Left cardiac atrium (tissue), 4 donors: ENCODE results near the gene EDA. TPM values are rescaled to one million over a fixed set of nuclear protein-coding genes. Genes with fewer than 3 reads are reported as not detected.

Source experiments
- ATAC-seq, 2 donors: fragments of 200-7000 bp; cut with Tn5 transposase; one replicate each; pipeline ENCODE4 v1.9.1; 2020; ENCODE audit warnings: mild to moderate bottlenecking in 2 of 2, moderate library complexity in 2 of 2
- DNase-seq: peaks from one replicate; pipeline ENCODE4 v3.0.0-alpha.2; 2020
- intact Hi-C, 2 donors: fragments of 100-400 bp; cut with DNase I; formaldehyde crosslinking; loops; one replicate each; pipeline versions ENCODE4 v1.14.1 to v1.15.1; 2022 to 2023
- total RNA-seq, 2 donors: library from RNA; stranded (reverse); fragmentation: NEBNext Ultra II Directional; extraction: Animal tissue kit (Norgen Biotek cat#: 25700); gene quantifications; one replicate each; pipeline ENCODE4 v1.2.1, GENCODE V29; 2021
- donor health status: DM: no; HTN: yes; CAD: no.
- donor health status: DM: no; HTN: yes; CAD: no; lungs with severe emphysema.
- donor health status: DM: yes; HTN: yes; CAD: no.
- donor health status: Dilated cardiomyopathy.

Gene EDA
- total RNA-seq, 2 donors from 2014 or later, result 13.7 to 17.5 TPM

DNA sequence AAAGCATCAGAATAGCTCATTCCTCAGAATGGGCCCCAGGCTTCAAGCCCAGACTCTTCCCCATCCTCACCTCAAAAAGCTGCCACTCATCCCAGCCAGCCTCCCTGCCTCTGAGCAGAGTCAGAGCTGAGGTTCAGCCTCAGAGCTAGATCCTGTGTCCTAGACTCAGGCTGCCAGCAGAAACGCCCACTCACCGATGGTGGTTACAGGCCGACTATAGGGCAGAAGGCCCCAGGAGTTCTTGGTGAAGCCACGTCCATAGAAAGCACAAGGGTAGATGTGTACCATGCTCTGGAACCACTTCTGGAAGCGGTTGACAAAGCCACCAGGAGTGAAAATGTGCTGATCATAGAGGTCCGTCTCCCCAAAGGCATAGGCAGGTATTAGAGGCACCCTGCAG is 426.1 kb downstream of the EDA start:
- DNase-seq, result no peak
- intact Hi-C loops, result loop anchor here in 1 of 2 donors (5.0 kb wide), 1 partner anchor 45 kb away; no protein-coding TSS in a partner anchor
- no peak for ATAC-seq

DNA sequence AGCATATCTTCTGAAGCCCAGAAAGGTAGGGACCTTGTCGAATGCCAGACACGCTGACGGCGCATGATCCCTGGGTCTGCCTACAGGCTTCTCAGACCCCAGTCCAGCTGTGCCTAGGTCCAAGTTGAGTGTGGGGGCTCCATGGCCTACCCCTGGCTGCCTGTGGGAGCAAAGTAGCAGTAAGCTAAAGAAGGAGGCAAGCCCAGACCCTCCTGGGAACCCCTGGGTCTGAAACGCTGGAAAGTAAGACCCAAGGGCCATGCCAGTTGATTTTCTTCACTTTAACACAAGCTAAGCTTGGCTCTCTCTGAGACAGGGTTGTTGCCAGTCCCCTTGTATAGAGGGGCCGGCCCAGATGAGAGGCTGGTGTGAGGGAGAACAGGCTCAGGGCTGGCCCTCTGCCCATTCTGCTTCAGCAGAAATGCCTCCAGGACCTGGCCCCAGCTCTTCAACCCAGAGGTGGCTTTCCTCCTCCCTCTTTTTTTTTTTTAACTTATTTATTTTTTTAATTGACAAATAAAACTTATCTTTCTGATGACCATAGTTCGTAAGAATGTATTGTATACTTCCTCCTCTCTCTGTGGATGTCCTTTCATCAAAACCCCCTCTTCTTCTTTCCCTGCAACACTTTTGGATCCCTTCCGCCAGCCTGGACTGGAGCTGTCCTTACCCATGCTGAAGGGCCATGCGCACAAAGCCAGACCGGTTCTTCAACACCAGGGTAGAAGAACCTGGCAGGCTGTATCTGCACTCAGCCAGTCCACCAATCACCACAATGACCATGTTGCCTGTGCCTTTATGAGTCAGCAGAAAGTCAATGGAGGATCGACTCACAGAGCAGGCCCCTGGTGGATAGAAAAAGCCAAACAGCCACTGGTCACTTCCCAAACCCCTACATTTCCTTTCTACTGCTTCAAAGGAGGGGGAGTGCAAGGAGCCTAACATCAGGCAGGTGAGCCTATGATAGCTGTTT is 426.8 kb downstream of the EDA start:
- intact Hi-C loops, result loop anchor here in 1 of 2 donors (5.0 kb wide), 1 partner anchor 45 kb away; no protein-coding TSS in a partner anchor
- no peak for DNase-seq
- ATAC-seq, result peak in 1 of 2 donors; percentile 41

DNA sequence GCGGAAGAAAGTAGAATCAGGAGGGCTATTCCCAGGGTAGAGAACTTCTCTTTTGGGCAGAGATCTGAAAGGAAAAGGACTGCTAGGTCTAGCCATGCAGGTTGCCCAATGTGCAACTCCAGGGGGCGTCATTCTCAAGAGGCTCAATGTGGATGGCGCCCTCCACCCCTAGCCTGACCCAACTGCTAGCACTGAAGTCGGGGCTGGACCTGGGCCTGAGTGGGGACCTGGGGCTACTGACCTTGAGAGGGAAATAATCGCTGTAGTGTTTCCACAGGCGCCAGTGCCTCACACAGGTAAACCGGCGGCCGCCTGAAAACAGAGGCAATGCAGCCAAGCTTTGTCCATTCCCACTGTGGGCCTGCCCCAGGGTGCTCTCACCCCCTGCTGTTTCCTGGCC is 427.8 kb downstream of the EDA start:
- intact Hi-C loops, result loop anchor here in 1 of 2 donors (5.0 kb wide), 1 partner anchor 44 kb away; no protein-coding TSS in a partner anchor
- ATAC-seq, result no peak
- DNase-seq, result no peak

GRCh38 chrX:70044541-70045245 is 428.8 kb downstream of the EDA start:
- intact Hi-C loops, result loop anchor here in 1 of 2 donors (5.0 kb wide), 1 partner anchor 43 kb away; no protein-coding TSS in a partner anchor
- DNase-seq (no peak), ATAC-seq (no peak)

DNA sequence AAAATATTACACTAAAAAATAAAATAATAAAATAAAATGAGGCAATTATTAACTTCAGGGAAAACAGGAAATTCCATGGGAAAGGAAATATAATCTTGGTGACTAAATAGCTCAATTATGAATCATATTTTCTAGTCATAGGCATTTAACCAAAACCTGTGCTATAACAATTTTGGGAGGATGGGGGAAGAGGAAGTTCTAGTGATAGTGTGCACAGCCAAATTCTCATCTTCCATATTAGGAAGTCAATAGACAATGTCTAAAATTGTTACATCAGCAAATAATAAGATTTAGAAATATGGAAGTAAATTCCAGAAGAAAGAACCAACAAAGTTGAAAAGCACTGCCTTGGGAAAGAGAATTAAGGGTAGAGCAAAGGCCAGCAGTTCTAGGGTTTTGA is 431.1 kb downstream of the EDA start:
- no peak for DNase-seq
- ATAC-seq, result no peak
- intact Hi-C loops, result no loop called here

DNA sequence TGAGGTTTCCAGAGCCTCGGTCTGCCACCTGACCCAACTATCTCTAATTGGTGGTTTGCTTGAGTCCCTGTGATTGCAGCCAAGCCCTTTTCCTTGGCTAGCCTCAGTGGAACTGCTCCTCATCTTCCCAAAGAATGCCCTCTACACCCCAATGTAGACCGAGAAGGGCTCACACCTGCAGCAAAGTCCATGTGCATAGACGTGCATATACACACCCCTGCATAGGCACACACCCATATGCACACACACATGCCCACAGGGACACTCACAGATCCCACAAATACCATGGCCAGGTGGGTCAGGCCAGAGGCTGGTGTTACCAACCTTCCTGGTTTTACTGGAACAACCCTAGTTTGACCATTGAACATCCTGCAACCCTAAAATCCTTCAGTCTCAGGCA is 433.5 kb downstream of the EDA start:
- intact Hi-C loops, result no loop called here
- no peak for DNase-seq
- ATAC-seq, result no peak

DNA sequence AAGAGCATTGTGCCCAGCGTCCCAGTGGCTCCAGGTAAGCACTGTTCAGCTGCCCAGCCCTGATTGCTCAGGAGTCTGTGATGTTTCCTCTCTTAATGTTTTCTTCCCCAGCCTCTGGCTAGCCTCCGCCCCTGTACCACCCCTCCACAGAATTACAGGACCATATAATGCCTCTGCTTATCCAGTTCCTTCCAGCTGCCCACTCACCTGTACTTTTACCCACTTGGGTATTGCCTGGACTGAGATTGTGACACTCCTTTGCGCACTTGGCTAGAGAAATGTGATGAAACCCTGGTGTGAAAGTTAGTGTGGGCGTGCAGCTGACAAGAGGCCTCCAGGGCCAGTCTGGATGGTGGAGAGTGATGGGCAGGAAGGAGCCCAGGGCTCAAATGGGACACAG is 434.0 kb downstream of the EDA start, which contains the start of gene AWAT2:
Gene AWAT2 (minus strand): TSS at position 14 of the 400 bp plus-strand sequence. CDS start 6 bp downstream, at position 8.
- intact Hi-C loops, result no loop called here
- ATAC-seq (no peak), DNase-seq (no peak)

- peak in 1 of 2 donors; percentile 19 for ATAC-seq
- DNase-seq, result no peak
- intact Hi-C loops, result no loop called here
Measured at GRCh38 chrX:70052895-70053615, 437.1 kb downstream of the EDA start.

- DNase-seq (no peak), ATAC-seq (no peak)
- intact Hi-C loops, result no loop called here
Measured at GRCh38 chrX:70054391-70054790, 438.5 kb downstream of the EDA start.

DNA sequence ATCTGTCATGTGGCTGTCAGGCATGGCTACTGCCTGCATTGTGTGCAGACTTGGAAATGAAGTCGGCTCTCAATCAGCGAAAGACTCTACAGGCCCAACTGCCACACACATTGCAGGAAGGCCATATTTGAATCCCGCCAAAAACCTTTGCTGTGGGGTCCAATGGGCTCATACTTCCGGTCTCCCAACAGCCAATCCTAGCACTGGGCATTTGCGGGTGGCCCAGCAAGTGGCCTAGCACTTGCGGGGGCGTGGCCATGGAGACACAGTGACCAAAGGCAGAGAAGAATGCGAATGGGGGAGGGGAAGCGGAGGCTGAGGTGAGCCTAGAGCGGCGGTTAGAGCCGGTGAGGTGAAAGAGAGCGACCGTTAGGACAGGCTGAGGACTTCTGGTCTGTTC is 446.2 kb downstream of the EDA start, which contains the start of gene OTUD6A:
Gene OTUD6A (plus strand): TSS at position 382 of the 400 bp plus-strand sequence. CDS start 68 bp downstream, outside the sequence.
- no peak for ATAC-seq
- no peak for DNase-seq
- intact Hi-C loops, result no loop called here

- ATAC-seq (no peak), DNase-seq (no peak)
- intact Hi-C loops, result no loop called here
Measured at GRCh38 chrX:70062961-70063550, 447.1 kb downstream of the EDA start.

DNA sequence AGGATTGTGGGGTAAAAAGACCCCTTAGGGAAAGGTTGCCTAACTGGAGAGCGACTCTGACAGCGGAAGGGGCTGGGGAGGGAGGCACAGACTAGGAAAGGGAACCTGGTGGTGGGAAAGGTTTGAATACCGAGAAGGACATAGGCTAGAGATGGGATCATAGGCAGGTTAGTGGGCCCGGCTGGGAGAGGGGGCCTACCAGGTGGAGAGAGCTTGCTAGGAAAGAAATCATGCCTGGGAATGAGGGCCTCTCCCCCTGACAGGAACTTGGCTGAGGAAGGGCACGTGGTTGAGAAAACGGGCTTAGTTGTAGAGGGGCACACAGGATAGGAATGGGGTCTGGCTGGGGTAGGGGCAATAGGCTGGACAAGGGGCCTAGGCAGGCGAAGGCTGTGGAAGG is 450.7 kb downstream of the EDA start:
- intact Hi-C loops, result no loop called here
- DNase-seq (no peak), ATAC-seq (no peak)

- no peak for ATAC-seq
- intact Hi-C loops, result no loop called here
- no peak for DNase-seq
Measured at GRCh38 chrX:70079297-70079696, 463.4 kb downstream of the EDA start.

- DNase-seq (no peak), ATAC-seq (no peak)
- intact Hi-C loops, result no loop called here
Measured at GRCh38 chrX:70079870-70080269, 464.0 kb downstream of the EDA start.

DNA sequence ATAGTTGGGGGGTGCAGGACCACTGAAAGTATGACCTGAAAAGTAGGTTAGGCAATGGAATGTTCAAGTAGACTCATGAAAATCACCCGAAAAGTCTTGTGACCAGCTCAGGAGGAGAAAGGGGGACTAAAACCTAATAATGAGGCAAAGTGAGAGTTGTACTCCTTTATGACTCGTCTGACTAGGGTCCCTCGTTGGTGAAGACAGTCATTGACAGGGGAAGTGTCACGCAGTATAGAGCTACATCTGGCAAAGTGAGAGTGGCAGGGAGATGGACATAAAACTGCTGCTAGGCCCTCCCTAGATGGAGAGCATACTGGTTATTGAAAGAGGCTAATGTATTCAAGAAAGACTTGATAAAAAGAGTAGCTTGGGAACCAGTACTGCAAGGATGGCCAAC is 466.8 kb downstream of the EDA start:
- DNase-seq (no peak), ATAC-seq (no peak)
- intact Hi-C loops, result no loop called here

DNA sequence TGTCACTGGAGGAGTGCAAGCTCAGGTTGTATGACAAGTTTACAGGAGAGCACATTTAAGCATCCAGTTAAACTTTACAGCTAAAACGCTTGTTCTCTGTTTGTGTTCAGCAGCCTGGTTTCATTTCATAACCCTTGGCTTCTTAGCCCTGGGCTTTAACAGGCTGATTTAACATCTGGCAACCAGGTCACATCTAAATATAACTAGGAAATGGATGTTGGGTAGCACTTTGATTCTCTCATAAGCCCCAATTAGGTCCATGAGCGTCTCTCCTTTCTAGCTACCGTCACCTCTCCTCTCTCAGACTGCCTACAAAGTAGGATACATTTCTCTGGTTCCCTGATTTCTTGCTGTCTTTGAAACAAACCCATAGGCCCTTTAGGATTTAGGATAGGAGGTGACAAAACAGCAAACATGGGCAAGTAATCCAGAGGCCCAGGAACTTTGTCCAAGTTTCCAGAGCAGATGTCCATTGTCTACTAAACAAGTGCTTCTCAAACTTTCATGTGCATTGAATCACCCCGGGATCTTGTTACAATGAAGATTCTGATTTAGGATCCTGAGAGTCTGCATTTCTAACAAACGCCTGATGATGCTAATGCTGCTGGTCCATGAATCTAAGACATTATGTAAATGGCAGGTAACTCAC is 468.8 kb downstream of the EDA start:
- intact Hi-C loops, result loop anchor here in 1 of 2 donors (5.0 kb wide), 1 partner anchor 42 kb away; no protein-coding TSS in a partner anchor
- DNase-seq (no peak), ATAC-seq (no peak)

DNA sequence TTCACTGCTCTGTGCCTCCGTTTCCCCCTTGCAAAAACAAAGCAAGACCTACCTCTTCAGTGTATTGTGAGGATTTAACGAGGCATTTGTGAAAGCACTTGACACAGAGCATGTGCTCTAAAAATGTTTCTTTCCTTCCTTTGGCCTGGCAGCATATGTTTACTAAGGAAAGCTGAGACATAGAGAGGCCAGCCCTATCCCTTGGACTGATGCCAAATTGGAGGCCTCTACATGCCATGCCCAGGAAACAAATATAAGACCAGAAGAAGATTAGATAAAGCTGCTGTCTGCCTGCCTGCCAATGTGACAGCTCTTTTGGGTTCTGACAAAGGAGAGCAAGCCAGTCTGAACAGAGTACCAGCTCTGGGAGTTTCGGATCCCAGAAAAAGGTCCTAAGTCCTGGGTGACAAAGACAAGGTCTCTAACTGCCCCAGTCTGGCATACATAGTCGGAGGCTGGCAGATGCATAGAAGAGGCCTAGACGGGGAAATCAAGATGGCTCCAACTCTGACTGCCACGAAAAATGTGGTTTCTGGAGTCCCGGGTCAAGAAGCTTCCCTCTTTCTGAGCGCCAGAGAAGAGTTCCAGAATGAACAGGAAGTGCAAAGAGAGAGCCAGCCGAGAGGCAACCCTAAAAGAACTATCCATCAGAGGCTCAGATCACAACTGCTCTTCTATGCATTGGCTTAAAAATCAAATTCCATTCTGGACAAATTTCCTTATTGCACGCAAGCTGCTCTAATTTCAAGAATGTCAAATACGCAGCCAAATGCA is 472.1 kb downstream of the EDA start:
- DNase-seq (no peak), ATAC-seq (peak; percentile 47 to 55)
- intact Hi-C loops, result loop anchor here in 1 of 2 donors (5.0 kb wide), 1 partner anchor 46 kb away; no protein-coding TSS in a partner anchor
